T-helper 17 cell (primary cell): ENCODE results near the gene STARD8. TPM values are rescaled to one million over a fixed set of nuclear protein-coding genes. Genes with fewer than 3 reads are reported as not detected.

Experiments
- ATAC-seq: fragments of 150-1000 bp; cut with Tn5 transposase; 2 replicates; pipeline ENCODE4 v1.10.0; 2021; ENCODE audit warnings: mild to moderate bottlenecking, moderate library complexity
- DNase-seq, 3 donors: peaks; one replicate each; pipeline versions ENCODE4 v3.0.0 to v3.0.0-alpha.2; 2020 to 2021
- H3K9me3 ChIP-seq: one replicate; pipeline ENCODE4 v1.7.0; 2013; ENCODE audit warnings: low read length, mild to moderate bottlenecking; ENCODE audit not compliant: control insufficient read depth, poor library complexity, severe bottlenecking
- H3K27ac Mint-ChIP-seq: one replicate; pipeline ENCODE4 v1.8.0; 2022; ENCODE audit warnings: mild to moderate bottlenecking, moderate library complexity, mixed read lengths
- H3K27me3 Mint-ChIP-seq: one replicate; pipeline ENCODE4 v1.8.0; 2022; ENCODE audit warnings: mixed read lengths
- H3K36me3 Mint-ChIP-seq: one replicate; pipeline ENCODE4 v1.8.0; 2022; ENCODE audit warnings: low read depth, mixed read lengths
- H3K4me1 Mint-ChIP-seq: one replicate; pipeline ENCODE4 v1.8.0; 2022; ENCODE audit warnings: mild to moderate bottlenecking, mixed read lengths
- H3K4me3 Mint-ChIP-seq: one replicate; pipeline ENCODE4 v1.8.0; 2022; ENCODE audit warnings: mild to moderate bottlenecking, moderate library complexity, mixed read lengths
- total RNA-seq, 4 donors: library from RNA in 2 of 4; stranded (reverse) in 2 of 4; gene quantifications; one replicate each; pipeline ENCODE4 v1.2.3 and lab custom pipeline; 2022 to 2026

Gene STARD8
- total RNA-seq, 2 donors from 2014 or later = 0.94 to 3.3 TPM

- Mint-ChIP-seq H3K36me3 (no peaks in the 10 kb centered on the region), H3K4me1 (peaks cover 2% of the 10 kb centered on the region), H3K27ac (no peak overlapping the region), H3K27me3 (peaks cover 13% of the 10 kb centered on the region), H3K4me3 (no peak overlapping the region)
- no peak for ATAC-seq
- DNase-seq = no peak
- no peaks in the 10 kb centered on the region for H3K9me3 ChIP-seq
These were observed 51.5 kb downstream of the STARD8 start for GRCh38 chrX:68698942-68699341.

GRCh38 chrX:68699960-68700746, 52.7 kb downstream of the STARD8 start:
- Mint-ChIP-seq H3K27me3 (peaks cover 10% of the 10 kb centered on the region), H3K4me1 (peaks cover 2% of the 10 kb centered on the region), H3K27ac (no peak overlapping the region), H3K36me3 (no peaks in the 10 kb centered on the region), H3K4me3 (no peak overlapping the region)
- DNase-seq = no peak
- H3K9me3 ChIP-seq = no peaks in the 10 kb centered on the region
- no peak for ATAC-seq

- H3K27ac Mint-ChIP-seq = no peak overlapping the region
- ATAC-seq (no peak), DNase-seq (no peak)
- H3K4me1 Mint-ChIP-seq = no peaks in the 10 kb centered on the region
- H3K4me3 Mint-ChIP-seq = no peak overlapping the region
- H3K36me3 Mint-ChIP-seq = no peaks in the 10 kb centered on the region
- H3K27me3 Mint-ChIP-seq = no peaks in the 10 kb centered on the region
- H3K9me3 ChIP-seq = no peaks in the 10 kb centered on the region
These were observed 55.9 kb downstream of the STARD8 start for GRCh38 chrX:68703369-68703768.

GRCh38 chrX:68703846-68704245, 56.4 kb downstream of the STARD8 start:
- ATAC-seq = no peak
- Mint-ChIP-seq H3K4me1 (no peaks in the 10 kb centered on the region), H3K27ac (no peak overlapping the region), H3K4me3 (no peak overlapping the region), H3K27me3 (no peaks in the 10 kb centered on the region), H3K36me3 (no peaks in the 10 kb centered on the region)
- DNase-seq = no peak
- H3K9me3 ChIP-seq = no peaks in the 10 kb centered on the region

DNA sequence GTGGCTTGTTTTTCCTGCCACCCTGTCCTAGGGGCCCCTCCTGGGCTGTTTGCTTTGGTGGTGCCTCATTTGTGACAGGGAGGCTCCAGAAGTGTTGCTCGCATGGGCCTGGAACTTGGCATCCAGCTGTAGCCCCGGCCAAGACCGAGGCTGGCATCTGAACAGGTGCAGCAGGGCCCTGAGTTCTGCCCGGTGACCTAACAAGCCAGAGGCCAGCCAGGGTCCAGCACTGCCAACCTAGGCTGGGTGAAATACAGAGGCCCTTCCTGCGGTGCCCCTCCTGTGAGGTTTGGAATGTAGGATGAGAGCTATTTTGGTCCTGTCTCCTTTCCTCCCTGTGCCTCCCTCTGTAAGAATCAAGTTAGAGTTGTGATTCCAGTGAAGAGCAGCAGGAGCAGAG, 58.5 kb downstream of the STARD8 start:
- H3K9me3 ChIP-seq = no peaks in the 10 kb centered on the region
- DNase-seq (no peak), ATAC-seq (no peak)
- H3K27me3 Mint-ChIP-seq = no peaks in the 10 kb centered on the region
- H3K4me1 Mint-ChIP-seq = no peaks in the 10 kb centered on the region
- no peak overlapping the region for H3K4me3 Mint-ChIP-seq
- no peak overlapping the region for H3K27ac Mint-ChIP-seq
- H3K36me3 Mint-ChIP-seq = no peaks in the 10 kb centered on the region

DNA sequence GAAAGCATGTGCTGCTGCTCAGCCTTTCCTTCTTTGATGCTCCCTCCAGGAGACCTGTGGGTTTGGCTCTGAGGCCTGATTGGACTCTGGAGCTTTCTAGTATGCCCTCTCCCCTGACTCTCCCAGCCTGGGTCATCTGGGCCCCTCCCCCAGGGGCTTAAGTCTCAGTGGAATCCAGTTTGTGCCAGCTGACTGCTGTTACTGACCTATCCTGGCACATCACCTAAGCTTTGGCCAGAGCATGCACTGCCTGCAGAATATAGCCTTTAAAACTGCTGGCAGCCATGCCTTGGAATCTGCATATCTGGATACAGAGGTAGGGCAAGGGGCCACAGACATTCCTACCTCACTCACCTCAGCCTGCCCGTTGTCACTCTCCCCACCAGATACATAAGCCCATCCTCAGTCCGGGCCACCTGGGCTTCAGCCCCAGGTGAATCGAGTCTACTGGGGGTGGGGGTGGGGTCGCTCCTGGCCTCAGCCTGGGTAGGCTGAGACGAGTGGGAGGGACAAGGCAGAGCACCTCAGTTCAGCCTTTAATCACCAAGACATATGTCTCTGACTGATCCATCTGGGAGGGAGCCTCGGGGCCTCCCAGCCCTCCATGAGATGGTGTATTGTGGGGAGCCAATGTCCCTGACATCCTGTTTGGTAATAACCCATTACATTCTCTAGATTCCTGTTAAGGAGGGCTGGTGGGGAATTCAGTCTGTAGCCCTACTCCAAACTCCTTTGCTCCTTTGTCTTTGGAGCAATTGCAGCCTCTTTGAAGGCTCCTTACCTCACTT, 61.2 kb downstream of the STARD8 start:
- no peaks in the 10 kb centered on the region for H3K4me1 Mint-ChIP-seq

GRCh38 chrX:68710870-68711576, 63.6 kb downstream of the STARD8 start:
- no peak overlapping the region for H3K4me3 Mint-ChIP-seq
- H3K4me1 Mint-ChIP-seq = no peaks in the 10 kb centered on the region
- H3K36me3 Mint-ChIP-seq = no peaks in the 10 kb centered on the region
- no peak for ATAC-seq
- H3K27me3 Mint-ChIP-seq = no peaks in the 10 kb centered on the region
- no peak for DNase-seq
- H3K27ac Mint-ChIP-seq = no peak overlapping the region
- no peaks in the 10 kb centered on the region for H3K9me3 ChIP-seq

More for the DNA sequence above, 61.2 kb downstream of the STARD8 start:
- Mint-ChIP-seq H3K27ac (no peak overlapping the region), H3K36me3 (no peaks in the 10 kb centered on the region), H3K27me3 (no peaks in the 10 kb centered on the region), H3K4me3 (no peak overlapping the region)
- H3K9me3 ChIP-seq = no peaks in the 10 kb centered on the region
- DNase-seq (no peak), ATAC-seq (no peak)

DNA sequence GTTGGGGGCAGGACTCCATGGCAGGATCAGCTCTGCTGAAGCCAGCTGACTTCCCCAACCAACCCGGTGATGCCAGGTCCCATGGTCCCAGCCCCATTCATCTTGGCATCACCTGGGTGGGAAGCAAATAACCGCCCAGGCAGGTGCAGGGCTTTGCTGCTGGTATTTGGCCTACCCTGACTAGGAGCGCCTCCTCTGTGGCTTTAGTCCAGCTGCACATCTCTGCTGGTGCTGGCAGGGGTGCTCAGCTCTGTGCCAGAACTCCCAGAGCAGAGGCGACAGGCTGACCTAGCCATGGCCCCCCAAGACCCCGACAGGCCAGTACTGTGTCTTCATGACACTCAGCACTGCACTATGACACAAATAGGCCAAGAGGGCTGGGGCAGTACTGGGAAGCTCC, 64.4 kb downstream of the STARD8 start:
- H3K9me3 ChIP-seq = no peaks in the 10 kb centered on the region
- Mint-ChIP-seq H3K27me3 (no peaks in the 10 kb centered on the region), H3K36me3 (no peaks in the 10 kb centered on the region), H3K4me3 (no peak overlapping the region), H3K4me1 (no peaks in the 10 kb centered on the region), H3K27ac (no peak overlapping the region)
- ATAC-seq (no peak), DNase-seq (no peak)

GRCh38 chrX:68714856-68715255, 67.4 kb downstream of the STARD8 start:
- no peaks in the 10 kb centered on the region for H3K36me3 Mint-ChIP-seq
- ATAC-seq = no peak
- no peaks in the 10 kb centered on the region for H3K4me1 Mint-ChIP-seq
- no peaks in the 10 kb centered on the region for H3K27me3 Mint-ChIP-seq
- no peak overlapping the region for H3K4me3 Mint-ChIP-seq
- DNase-seq = no peak
- no peak overlapping the region for H3K27ac Mint-ChIP-seq
- H3K9me3 ChIP-seq = no peaks in the 10 kb centered on the region

DNA sequence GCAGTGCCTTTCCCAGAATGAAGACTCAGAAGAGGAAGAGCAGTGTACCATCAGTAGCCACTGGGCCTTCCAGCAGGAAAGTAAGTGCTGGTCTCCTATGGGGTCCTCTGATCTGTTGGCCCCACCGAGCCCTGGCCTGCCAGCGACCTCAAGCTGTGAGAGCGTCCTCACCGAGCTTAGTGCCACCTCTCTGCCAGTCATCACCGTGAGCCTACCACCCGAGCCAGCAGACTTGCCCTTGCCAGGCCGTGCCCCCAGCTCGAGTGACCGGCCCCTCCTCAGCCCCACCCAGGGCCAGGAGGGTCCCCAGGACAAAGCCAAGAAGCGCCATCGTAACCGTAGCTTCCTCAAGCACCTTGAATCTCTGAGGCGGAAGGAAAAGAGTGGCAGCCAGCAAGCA, 69.7 kb downstream of the STARD8 start:
- H3K36me3 Mint-ChIP-seq = no peaks in the 10 kb centered on the region
- ATAC-seq (no peak), DNase-seq (no peak)
- H3K4me3 Mint-ChIP-seq = no peak overlapping the region
- no peak overlapping the region for H3K27ac Mint-ChIP-seq
- no peaks in the 10 kb centered on the region for H3K27me3 Mint-ChIP-seq
- no peaks in the 10 kb centered on the region for H3K9me3 ChIP-seq
- no peaks in the 10 kb centered on the region for H3K4me1 Mint-ChIP-seq

DNA sequence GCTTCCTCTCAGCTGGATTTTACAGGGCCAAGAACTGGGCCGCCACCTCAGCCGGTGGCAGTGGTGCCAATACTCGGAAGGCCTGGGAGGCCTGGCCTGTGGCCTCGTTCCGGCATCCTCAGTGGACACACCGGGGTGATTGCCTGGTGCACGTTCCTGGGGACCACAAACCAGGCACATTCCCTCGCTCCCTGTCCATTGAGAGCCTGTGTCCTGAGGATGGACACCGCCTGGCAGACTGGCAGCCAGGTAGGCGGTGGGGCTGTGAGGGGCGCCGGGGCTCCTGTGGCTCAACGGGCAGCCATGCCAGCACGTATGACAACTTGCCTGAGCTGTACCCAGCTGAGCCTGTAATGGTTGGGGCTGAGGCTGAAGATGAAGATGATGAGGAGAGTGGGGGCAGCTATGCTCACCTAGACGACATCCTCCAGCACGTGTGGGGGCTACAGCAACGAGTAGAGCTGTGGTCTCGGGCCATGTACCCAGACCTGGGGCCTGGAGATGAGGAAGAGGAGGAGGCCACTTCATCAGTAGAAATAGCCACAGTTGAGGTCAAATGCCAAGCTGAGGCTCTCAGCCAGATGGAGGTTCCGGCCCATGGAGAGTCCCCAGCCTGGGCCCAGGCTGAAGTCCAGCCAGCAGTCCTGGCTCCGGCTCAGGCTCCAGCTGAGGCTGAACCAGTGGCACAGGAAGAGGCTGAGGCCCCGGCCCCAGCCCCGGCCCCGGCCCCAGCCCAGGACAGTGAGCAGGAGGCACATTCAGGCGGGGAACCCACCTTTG, 70.4 kb downstream of the STARD8 start:
- ATAC-seq (no peak), DNase-seq (no peak)
- Mint-ChIP-seq H3K4me3 (no peak overlapping the region), H3K27me3 (no peaks in the 10 kb centered on the region), H3K4me1 (peaks cover under 1% of the 10 kb centered on the region), H3K36me3 (no peaks in the 10 kb centered on the region), H3K27ac (no peak overlapping the region)
- no peaks in the 10 kb centered on the region for H3K9me3 ChIP-seq

- Mint-ChIP-seq H3K27ac (no peak overlapping the region), H3K27me3 (no peaks in the 10 kb centered on the region), H3K4me1 (peaks cover 2% of the 10 kb centered on the region), H3K36me3 (no peaks in the 10 kb centered on the region), H3K4me3 (no peak overlapping the region)
- ATAC-seq = no peak
- no peak for DNase-seq
- H3K9me3 ChIP-seq = no peaks in the 10 kb centered on the region
These were observed 71.0 kb downstream of the STARD8 start for GRCh38 chrX:68718443-68718820.
